Activated CD4-positive, alpha-beta T cell treated with anti-CD3 and anti-CD28 coated beads for 24 hours (primary cell): Measurements from ENCODE around the gene KIF22.
"Not testable (repeated sequence)": the region's sequence is repeated elsewhere in the genome, so short reads cannot be mapped to it uniquely, and the experiment has no call there.

Experiments used
- DNase-seq, 2 donors: peaks; one replicate each; pipeline ENCODE4 v3.0.0-alpha.2; 2020; ENCODE audit warnings: low read depth in 2 of 2

Gene KIF22

GRCh38 chr16:29766571-29766970 lies 24.0 kb upstream of the KIF22 start:
- DNase-seq: no peak

GRCh38 chr16:29767062-29767461 lies 23.5 kb upstream of the KIF22 start:
- no peak for DNase-seq

- no peak for DNase-seq
Measured at GRCh38 chr16:29769507-29769906, 21.0 kb upstream of the KIF22 start.

GRCh38 chr16:29770250-29770929 lies 20.2 kb upstream of the KIF22 start:
- no peak for DNase-seq

- not testable (repeated sequence) for DNase-seq
Measured at GRCh38 chr16:29772330-29772729, 18.2 kb upstream of the KIF22 start.

GRCh38 chr16:29774730-29775129 lies 15.8 kb upstream of the KIF22 start:
- DNase-seq: no peak

- DNase-seq: no peak
Measured at GRCh38 chr16:29775742-29776408, 14.7 kb upstream of the KIF22 start.

- DNase-seq: no peak
Measured at GRCh38 chr16:29777576-29778350, 12.8 kb upstream of the KIF22 start, which contains the start of gene ZG16. ZG16 (plus strand) TSS chr16:29778256; CDS start chr16:29779267, 1,011 bp downstream.

GRCh38 chr16:29779474-29779873 lies 11.1 kb upstream of the KIF22 start:
- DNase-seq: no peak

GRCh38 chr16:29783094-29783953 lies 7.2 kb upstream of the KIF22 start:
- DNase-seq: not testable (repeated sequence)

GRCh38 chr16:29784157-29784556 lies 6.4 kb upstream of the KIF22 start:
- DNase-seq: peak in 1 of 2 donors; percentile 27

GRCh38 chr16:29784901-29785500 lies 5.5 kb upstream of the KIF22 start:
- peak; percentile 65 to 68 for DNase-seq

GRCh38 chr16:29787155-29787554 lies 3.4 kb upstream of the KIF22 start:
- not testable (repeated sequence) for DNase-seq

- DNase-seq: no peak
Measured at GRCh38 chr16:29789775-29790182, 772 bp upstream of the KIF22 start.

GRCh38 chr16:29790949-29791844 lies 646 bp downstream of the KIF22 start:
- DNase-seq: no peak

- no peak for DNase-seq
Measured at GRCh38 chr16:29791845-29792807, 1.6 kb downstream of the KIF22 start.

- DNase-seq: not testable (repeated sequence)
Measured at GRCh38 chr16:29793153-29793552, 2.6 kb downstream of the KIF22 start.

GRCh38 chr16:29794231-29794710 lies 3.7 kb downstream of the KIF22 start:
- no peak for DNase-seq
